NCI-H524 treated with DMSO at 0.1 percent for 48 hours (cell line): ENCODE measurements around the gene CDKN1C.

Experiments
- DNase-seq: peaks from one replicate; lab custom pipeline; 2025; lab: John Stamatoyannopoulos, UW

The CDKN1C gene

GRCh38 chr11:2890466-2891294 lies 5.1 kb upstream of the CDKN1C start:
- DNase-seq: no peak

GRCh38 chr11:2889362-2890273 lies 4.0 kb upstream of the CDKN1C start:
- DNase-seq: no peak

DNA sequence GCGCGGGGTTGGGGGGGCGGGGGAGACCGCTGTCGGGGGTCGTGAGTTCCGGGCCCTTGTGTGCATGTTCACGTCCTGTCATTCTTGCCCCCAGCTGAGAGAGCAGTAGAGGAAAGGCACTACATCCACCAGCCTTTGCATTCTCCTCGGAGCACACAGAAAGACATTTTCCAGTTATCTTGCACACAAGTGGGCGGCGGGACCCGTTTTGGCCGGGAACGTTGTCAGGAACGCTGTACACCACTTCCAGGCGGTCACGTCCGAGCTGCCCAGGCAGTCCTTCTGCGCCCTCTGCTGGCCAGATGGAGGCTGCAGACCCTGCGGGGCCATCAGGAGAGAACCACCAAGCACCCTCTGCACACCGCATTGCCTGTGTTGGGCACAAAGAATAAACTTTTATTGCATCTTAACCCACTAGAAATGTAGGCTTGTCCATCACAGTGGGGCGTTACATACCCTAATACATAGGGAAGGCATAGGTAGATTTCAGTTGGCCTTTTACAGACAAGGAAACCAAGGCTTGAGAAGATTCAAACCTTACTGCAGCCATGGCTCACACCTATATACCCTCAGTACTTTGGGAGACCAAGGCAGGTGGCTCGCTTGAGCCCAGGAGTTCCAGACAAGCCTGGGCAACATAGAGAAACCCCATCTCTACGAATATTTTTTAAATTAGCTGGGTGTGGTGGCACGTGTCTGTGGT lies 2.8 kb upstream of the CDKN1C start:
- DNase-seq: no peak

- DNase-seq: no peak
Measured at GRCh38 chr11:2887515-2888195, 2.1 kb upstream of the CDKN1C start.

- no peak for DNase-seq
Measured at GRCh38 chr11:2886936-2887335, 1.4 kb upstream of the CDKN1C start.

DNA sequence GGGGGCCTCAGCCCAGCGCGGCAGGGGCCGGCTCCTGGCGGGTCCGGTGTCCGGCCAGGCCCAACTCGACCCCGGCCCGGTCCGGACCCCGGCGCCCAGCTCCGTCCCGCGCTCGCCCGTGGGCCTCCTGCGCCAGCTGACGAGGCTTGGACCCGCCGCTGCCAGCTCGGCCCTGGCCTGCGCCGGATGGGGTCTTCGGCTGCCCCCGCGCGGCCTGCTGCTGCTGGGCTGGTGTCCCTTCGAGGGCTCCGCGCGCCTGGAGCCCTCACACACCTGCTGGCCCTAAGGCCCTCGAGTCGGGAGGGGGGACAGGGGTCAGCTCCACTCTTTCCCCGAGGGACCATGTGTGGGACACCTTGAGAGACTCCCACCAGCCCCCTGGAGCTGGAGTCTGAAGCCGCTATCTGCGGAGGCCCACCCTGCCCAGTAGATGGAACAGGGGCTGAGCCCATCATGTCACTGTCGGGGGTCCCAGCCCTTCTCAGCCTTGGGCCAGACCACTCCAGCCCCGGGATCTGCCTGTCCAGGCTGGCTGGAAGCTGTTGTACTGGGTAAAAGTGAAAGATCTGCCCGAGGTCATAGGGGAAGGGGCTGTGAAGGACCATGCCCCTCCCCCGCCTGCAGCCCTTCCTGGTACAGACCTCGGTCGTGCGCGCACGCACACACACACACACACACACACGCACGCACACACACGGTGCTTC lies 768 bp upstream of the CDKN1C start:
- DNase-seq: no peak

DNA sequence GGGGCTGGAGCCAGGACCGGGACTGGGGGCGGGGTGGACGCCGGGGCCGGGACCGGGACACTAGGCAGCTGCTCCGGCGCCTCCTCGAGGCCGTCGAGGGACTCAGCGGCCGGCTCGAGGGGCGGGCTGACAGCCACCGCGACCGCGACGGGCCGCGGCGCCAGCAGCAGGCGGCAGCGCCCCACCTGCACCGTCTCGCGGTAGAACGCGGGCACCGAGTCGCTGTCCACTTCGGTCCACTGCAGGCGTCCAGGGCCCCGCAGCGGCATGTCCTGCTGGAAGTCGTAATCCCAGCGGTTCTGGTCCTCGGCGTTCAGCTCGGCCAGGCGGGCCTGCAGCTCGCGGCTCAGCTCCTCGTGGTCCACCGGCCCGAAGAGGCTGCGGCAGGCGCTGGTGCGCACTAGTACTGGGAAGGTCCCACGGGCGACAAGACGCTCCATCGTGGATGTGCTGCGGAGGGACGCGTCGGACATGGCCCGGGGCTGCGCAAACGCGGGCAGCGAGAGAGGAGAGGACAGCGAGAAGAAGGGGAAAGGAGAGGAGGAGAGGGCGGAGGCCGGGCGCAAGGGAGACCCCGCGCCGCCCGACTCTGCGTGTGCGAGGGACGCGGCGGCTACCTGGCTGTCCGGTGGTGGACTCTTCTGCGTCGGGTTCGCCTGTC lies 428 bp downstream of the CDKN1C start:
- DNase-seq: no peak

DNA sequence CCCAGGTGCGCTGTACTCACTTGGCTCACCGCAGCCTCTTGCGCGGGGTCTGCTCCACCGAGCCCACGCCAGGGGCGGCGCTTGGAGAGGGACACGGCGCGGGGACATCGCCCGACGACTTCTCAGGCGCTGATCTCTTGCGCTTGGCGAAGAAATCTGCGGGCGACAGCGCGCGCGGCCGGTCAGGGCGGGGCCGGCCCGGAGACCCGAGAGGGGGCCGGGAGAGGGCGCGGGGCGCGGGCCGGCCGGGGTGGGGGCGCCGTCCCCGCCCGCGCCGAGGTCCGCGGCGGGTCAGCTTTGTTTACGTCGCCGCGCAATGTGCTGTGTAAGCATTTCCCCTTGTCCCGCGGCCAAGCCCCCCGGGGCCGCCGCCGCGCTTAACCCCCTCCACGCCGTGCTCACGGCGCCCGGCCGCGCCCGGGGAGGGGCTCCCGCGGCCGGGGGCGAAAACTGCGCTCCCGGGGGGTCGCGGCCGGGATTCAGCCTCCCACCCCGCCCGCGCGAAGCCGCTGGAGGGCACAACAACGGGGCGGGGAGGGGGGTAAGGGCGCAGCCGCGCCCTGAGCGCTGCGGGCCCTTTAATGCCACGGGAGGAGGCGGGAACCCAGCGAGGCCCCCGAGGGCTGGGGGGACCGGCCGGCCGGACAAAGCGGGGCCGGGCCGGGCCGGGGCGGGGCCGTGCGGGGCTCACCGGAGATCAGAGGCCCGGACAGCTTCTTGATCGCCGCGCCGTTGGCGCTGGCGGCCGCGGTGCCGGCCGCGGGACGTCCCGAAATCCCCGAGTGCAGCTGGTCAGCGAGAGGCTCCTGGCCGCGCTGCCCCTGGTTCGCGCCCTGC lies 1.4 kb downstream of the CDKN1C start:
- no peak for DNase-seq

DNA sequence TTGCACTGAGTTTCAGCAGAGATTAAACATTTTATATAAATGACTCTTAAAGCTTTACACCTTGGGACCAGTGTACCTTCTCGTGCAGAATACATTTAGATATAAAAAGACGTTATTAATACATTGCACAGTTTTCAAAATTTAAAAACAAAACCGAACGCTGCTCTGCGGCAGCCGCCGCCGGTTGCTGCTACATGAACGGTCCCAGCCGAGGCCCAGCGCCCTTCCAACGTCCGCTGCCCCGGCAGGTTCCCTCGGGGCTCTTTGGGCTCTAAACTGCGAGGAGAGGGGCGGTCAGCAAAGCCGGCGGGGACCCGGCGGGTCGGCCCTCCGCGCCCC lies 2.0 kb downstream of the CDKN1C start:
- DNase-seq: no peak

DNA sequence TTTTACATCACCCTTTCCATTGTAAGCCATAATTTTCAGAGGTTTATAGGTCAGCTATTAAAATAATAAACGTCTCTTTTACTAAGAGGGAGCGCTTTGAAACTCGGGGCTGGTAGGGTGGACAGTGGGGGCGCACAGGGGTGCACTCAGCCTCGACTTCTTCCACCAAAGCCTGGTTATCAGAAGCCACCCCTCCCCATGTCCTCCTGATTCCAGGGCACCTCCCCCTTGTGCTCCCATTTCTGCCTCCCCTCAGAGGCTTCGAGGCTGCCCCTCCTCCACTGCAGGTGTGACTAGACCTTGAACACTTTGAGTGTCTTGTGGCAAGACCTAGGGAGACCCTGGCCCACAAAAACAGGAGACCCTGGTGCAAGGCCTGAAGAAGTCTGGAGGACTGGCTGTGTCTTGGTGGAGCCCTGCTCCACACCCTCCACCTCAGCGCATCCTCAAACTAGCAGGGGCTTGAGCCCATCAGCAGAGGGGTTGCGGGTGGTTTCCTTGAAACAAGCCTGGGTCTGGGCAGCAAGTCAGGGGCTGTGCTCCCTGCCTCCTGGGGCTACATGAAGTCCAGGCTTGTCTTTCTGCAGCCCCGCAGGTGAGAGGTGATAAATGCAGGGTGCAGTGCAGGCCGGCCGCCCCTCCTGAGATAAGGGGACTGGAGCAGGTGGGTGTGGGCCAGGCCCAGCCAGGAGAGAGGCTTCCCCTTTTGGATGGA lies 3.0 kb downstream of the CDKN1C start:
- DNase-seq: no peak

DNA sequence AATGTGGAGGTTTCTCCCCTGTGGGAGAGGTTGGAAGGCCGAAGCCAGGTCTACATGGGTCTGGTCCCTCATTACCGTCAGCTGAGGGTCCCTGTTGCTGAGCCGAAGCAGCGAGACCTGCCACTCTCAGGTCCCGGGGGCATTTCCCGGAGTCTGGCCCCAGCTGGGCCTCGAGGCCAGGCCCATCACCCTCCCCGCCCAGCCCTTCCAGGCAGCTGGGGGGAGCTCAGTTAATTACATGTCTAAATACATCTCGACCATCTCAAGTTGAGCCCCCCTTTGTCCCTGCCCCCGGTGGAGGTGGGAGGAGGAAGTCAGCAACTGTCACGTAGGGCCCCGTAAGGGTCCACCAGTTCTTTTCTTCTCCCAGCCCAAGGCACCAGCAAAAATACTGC lies 3.6 kb downstream of the CDKN1C start:
- DNase-seq: no peak

DNA sequence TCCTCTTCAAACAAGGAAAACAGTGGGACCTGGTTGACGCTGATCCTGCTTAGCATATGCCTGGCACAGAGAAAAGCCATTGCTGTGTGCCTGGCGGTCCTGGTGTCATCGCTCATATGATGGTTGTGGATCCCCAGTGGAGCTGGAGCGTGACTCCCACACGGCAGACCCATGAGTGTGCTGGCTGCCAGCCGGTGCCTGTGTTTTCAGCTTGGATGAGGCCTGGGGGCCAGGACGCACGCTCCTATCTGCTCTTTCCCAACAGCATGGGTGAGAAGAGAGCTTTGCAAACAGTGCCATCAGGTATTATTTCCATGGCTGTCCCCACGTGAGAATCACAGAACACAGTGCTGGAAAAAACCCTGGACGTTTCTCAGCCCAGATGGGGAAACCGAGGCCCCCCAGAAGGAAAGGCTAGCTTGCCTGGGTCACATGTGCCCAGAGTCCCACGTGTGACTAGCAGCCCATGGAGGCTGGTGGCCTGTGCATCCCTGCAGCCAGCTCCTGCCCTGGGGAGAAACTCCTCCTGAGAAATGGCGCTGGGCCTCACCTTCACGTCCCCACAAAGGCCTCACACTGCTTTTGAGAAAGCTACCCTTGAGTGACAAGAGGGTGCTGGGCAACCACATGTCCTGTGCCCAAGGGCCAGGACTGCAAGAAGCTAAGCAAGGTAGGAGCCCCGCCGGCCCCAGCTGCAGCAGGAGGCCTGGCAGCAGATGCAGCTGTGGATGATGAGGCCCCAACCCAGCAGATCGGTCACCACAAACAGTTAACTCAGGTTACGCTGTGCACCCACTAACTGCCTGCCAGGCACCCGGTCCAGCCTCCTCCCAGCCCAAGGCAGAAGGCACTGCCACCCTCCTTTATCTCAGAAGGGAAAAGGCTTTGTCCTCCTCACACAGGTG lies 4.2 kb downstream of the CDKN1C start:
- no peak for DNase-seq

DNA sequence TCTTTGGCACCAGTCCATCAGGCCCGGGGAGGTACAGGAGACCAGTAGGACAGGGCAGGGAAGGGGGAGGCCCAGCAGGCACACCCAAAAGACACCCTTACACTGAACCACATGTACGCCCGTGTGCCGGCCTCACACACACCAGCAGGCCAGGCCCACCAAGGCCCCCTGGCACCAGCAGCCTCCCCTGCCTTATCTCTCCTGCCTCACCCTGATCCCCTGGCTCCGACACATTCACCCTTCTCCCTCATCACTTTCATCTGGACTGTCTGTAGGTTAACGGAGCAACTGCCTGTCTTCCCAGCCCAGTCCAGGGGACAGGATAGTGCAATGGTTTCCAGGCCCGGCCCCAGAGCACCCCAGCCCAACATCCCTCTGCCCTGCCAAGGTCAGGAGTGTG lies 4.9 kb downstream of the CDKN1C start:
- DNase-seq: no peak

DNA sequence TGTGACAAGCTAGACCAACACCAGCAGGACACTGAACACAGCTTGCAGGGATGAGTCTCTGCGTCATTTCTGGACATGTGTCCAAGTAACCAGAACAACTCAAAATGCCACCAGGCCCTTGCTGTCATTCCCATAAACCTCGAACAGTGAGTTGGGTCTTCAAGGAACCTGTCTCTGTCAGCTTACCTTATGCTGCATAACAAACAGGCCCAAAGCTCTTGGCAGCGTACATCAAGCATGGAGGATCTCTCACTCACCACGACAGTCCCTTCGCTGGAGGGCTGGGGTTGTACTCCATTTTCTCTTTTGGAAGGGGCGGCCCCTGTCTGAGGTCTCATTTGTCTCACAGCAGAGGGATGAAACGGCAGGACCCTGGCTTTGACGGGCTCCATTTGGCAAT lies 6.8 kb downstream of the CDKN1C start:
- no peak for DNase-seq

DNA sequence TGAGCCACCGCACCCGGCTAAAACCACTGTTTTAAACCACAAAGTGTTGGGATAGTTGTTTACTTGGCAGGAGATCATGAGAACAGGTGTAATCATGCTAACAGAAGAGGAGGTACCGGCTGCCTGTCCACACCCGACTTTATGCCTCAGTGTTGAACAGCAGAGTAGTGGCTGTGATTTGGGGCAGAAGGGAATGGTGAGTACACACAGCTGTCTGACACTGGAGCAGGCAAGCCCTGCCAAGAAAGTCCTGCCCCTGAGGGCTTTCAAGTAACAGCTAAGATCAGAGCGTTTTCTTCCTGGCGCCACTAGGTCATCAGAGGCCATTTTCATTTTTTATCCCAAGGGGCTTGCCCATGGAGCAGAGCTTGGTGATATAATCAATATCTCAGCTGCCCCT lies 8.1 kb downstream of the CDKN1C start:
- no peak for DNase-seq

GRCh38 chr11:2874963-2875362 lies 10.6 kb downstream of the CDKN1C start:
- DNase-seq: no peak

DNA sequence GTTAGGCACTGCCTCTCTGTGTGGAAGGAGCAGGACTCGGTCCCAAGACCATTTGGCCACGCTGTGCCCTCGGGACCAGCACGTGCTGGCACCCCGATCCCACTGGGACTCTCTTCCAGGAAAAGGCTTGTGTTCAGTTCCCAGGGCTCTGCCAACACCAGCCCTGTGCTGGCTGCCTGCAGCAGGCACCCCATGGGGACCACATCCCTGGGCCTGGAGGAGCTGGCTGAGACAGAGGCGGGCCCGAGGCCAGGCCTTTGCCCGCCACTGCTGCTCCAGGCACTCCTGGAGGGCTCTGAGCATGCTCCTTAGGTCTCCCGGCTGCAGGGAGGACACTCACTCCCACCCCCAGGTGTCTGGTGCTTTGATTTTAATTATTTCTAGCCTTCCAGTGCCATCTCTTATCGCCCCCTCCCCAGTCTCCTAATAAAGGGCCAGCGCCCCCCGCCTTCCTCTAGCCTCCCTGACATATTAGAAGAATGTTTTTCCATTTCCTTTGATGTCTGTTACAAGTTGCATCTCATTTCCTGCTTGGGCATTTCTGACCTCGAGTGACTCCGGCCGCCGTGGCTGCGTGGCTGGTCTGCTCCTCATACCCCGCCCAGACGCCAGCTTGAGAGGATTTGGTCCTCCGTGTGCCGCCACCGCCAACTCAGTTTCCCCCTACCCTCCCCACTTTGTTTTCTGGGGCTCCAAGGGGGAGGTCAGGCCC lies 14.4 kb downstream of the CDKN1C start:
- DNase-seq: no peak

DNA sequence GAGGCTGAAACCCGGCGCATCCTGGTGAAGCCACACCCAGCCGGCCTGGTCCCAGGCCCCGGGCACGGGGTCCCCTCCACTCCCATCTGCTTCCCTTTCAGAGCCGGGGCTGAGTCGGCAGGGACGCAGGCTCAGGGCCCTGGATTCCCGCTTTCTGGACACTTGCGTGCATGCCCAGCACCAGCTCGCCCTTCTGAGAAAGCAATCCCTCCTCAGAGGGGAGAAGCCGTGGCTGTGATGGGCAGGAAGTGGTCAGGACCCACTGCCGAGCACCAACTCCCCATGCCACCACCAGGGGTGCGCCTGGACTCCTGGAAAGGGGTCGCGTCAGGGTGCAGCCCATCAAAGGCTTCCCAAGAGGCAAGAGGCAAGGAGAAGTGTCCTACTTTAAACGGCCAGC lies 15.1 kb downstream of the CDKN1C start:
- DNase-seq: no peak
